Astrocyte of the cerebellum (primary cell): ENCODE data around the gene CEP170.

Experiments
- DNase-seq: peaks from one replicate; pipeline ENCODE4 v3.0.0-alpha.2; 2011; ENCODE audit warnings: low read depth
- H3K4me3 ChIP-seq: 2 replicates; pipeline ENCODE4 v1.5.1; 2011; ENCODE audit warnings: mild to moderate bottlenecking, low read depth, low read length, moderate library complexity
- CTCF ChIP-seq: IDR thresholded peaks from 2 replicates; pipeline ENCODE4 v1.5.1; 2012; ENCODE audit warnings: low read length, low read depth, moderate library complexity, mild to moderate bottlenecking; ENCODE audit errors: missing control alignments
- in situ Hi-C: cut with HindIII; loops from 2 replicates; pipeline ENCODE4 v1.10.0; 2017; ENCODE audit warnings: low sequenced_read_pairs

The CEP170 gene

GRCh38 chr1:243249214-243249613 is 5.9 kb downstream of the CEP170 start:
- no peak for DNase-seq
- TF ChIP-seq CTCF, result no peak
- in situ Hi-C loops, result no loop called here
- H3K4me3 ChIP-seq, result no peak overlapping the region

- no peak overlapping the region for H3K4me3 ChIP-seq
These were observed 7.2 kb downstream of the CEP170 start for GRCh38 chr1:243247901-243248300.

GRCh38 chr1:243246916-243247315 is 8.2 kb downstream of the CEP170 start:
- no peak for TF ChIP-seq CTCF
- in situ Hi-C loops, result no loop called here
- DNase-seq, result no peak

More at GRCh38 chr1:243247901-243248300, 7.2 kb downstream of the CEP170 start:
- no peak for TF ChIP-seq CTCF
- in situ Hi-C loops, result no loop called here
- DNase-seq, result no peak

GRCh38 chr1:243244432-243244841 is 10.6 kb downstream of the CEP170 start:
- H3K4me3 ChIP-seq, result no peak overlapping the region
- no peak for DNase-seq
- TF ChIP-seq CTCF, result no peak
- in situ Hi-C loops, result no loop called here

More at GRCh38 chr1:243246916-243247315, 8.2 kb downstream of the CEP170 start:
- no peak overlapping the region for H3K4me3 ChIP-seq

- no peak for TF ChIP-seq CTCF
- in situ Hi-C loops, result no loop called here
- H3K4me3 ChIP-seq, result no peak overlapping the region
- DNase-seq, result no peak
These were observed 18.4 kb downstream of the CEP170 start for GRCh38 chr1:243236604-243237252.

- TF ChIP-seq CTCF, result no peak
- peak; percentile 64 for DNase-seq
- in situ Hi-C loops, result no loop called here
- no peak overlapping the region for H3K4me3 ChIP-seq
These were observed 20.0 kb downstream of the CEP170 start for GRCh38 chr1:243234978-243235647.
